Panc1 (cell line): Measurements from ENCODE around the gene NBL1.

Experiments
- CTCF ChIP-seq: fragments of 450-650 bp; IDR thresholded peaks from 2 replicates; pipeline ENCODE4 v1.5.1; 2017; ENCODE audit warnings: mild to moderate bottlenecking
- POLR2AphosphoS5 ChIP-seq: IDR thresholded peaks from 2 replicates; pipeline ENCODE4 v1.6.1; 2012; ENCODE audit warnings: mild to moderate bottlenecking, low read depth, low read length, moderate library complexity
- REST ChIP-seq, 2 experiments: IDR thresholded peaks; 2 replicates each; pipeline ENCODE4 v1.6.1; 2011 to 2012; ENCODE audit warnings: low read depth in 2 of 2, control low read depth in 1 of 2, low read length in 1 of 2, mild to moderate bottlenecking in 1 of 2, moderate library complexity in 1 of 2; ENCODE audit not compliant: insufficient read depth in 1 of 2
- TCF7L2 ChIP-seq: IDR thresholded peaks from 2 replicates; pipeline ENCODE4 v1.6.1; 2011; ENCODE audit warnings: mild to moderate bottlenecking, low read depth, low read length, inconsistent platforms

- no peak for TF ChIP-seq REST (IDR thresholded peaks at IDR 0.05; ENCODE audit: insufficient read depth in 1 of 2, low read depth in 2 of 2, low read length in 1 of 2)
- no peak for TF ChIP-seq CTCF
- no peak for TF ChIP-seq POLR2AphosphoS5
- TF ChIP-seq TCF7L2 = no peak
Measured at GRCh38 chr1:19650416-19651140, 6.5 kb downstream of the NBL1 start.
